Erythroblast (primary cell): ENCODE results near the gene CFAP410.

ENCODE experiments used
- GATA1 ChIP-seq: IDR thresholded peaks from 2 replicates; pipeline ENCODE4 v1.6.1; 2011; ENCODE audit warnings: low read depth, mild to moderate bottlenecking, control low read depth, low read length, moderate library complexity
- POLR2A ChIP-seq: IDR thresholded peaks from 2 replicates; pipeline ENCODE4 v1.6.1; 2011; ENCODE audit warnings: mild to moderate bottlenecking, low read length

GRCh38 chr21:44282370-44282769 is 56.8 kb downstream of the CFAP410 start:
- no peak for TF ChIP-seq POLR2A
- no peak for TF ChIP-seq GATA1
